Keratinocyte (primary cell): Measurements from ENCODE around the gene ZNF831. TPM values are rescaled to one million over a fixed set of nuclear protein-coding genes. Genes with fewer than 3 reads are reported as not detected.

ENCODE experiments used
- DNase-seq: peaks from one replicate; pipeline ENCODE4 v3.0.0-alpha.2; 2011; ENCODE audit warnings: low read depth, missing footprints, low spot score
- FAIRE-seq: peaks from 2 replicates; lab custom pipeline; 2011; peaks lifted over from hg19 to GRCh38; lab: Jason Lieb, UNC
- H2AFZ ChIP-seq: 2 replicates; pipeline ENCODE4 v1.6.0; 2012; ENCODE audit warnings: low read length, control low read depth, inconsistent platforms; ENCODE audit not compliant: control insufficient read depth
- H3K27ac ChIP-seq: 2 replicates; pipeline ENCODE4 v1.5.1; 2011; ENCODE audit warnings: low read length; ENCODE audit not compliant: control insufficient read depth, insufficient read depth
- H3K27me3 ChIP-seq: 3 replicates; pipeline ENCODE4 v1.6.0; 2011; ENCODE audit warnings: low read length; ENCODE audit not compliant: control insufficient read depth, insufficient read depth; ENCODE audit errors: extremely low read depth
- H3K36me3 ChIP-seq, 2 experiments: 2 replicates in 1 of 2; 3 replicates in 1 of 2; pipeline ENCODE4 v1.5.1; 2011; ENCODE audit warnings: low read length in 2 of 2, mild to moderate bottlenecking in 1 of 2; ENCODE audit not compliant: control insufficient read depth in 2 of 2, insufficient read depth in 2 of 2; ENCODE audit errors: extremely low read depth in 1 of 2
- H3K4me1 ChIP-seq: 3 replicates; pipeline ENCODE4 v1.5.1; 2011; ENCODE audit warnings: low read length; ENCODE audit not compliant: control insufficient read depth, insufficient read depth; ENCODE audit errors: extremely low read depth
- H3K4me2 ChIP-seq: 3 replicates; pipeline ENCODE4 v1.6.0; 2011; ENCODE audit warnings: low read depth, low read length; ENCODE audit not compliant: control insufficient read depth, insufficient read depth; ENCODE audit errors: extremely low read depth
- H3K4me3 ChIP-seq, 3 experiments: fragments of 200-600 bp in 1 of 3; sonication (generic) in 1 of 3; 2 replicates in 2 of 3; 3 replicates in 1 of 3; pipeline ENCODE4 v1.5.1; 2011 to 2016; ENCODE audit warnings: low read length in 3 of 3, mild to moderate bottlenecking in 3 of 3, control low read depth in 2 of 3, inconsistent platforms in 1 of 3, low read depth in 1 of 3, mixed read lengths in 1 of 3, mixed run types in 1 of 3, moderate library complexity in 1 of 3; ENCODE audit not compliant: control insufficient read depth in 2 of 3, insufficient read depth in 2 of 3; ENCODE audit errors: extremely low read depth in 1 of 3
- H3K79me2 ChIP-seq: 2 replicates; pipeline ENCODE4 v1.6.0; 2012; ENCODE audit warnings: low read length; ENCODE audit not compliant: control insufficient read depth, insufficient read depth
- H3K9ac ChIP-seq: 3 replicates; pipeline ENCODE4 v1.6.0; 2011; ENCODE audit warnings: low read length; ENCODE audit not compliant: control insufficient read depth, insufficient read depth; ENCODE audit errors: extremely low read depth
- H3K9me1 ChIP-seq: 3 replicates; pipeline ENCODE4 v1.6.0; 2011; ENCODE audit warnings: low read length; ENCODE audit not compliant: control insufficient read depth, insufficient read depth; ENCODE audit errors: extremely low read depth
- H3K9me3 ChIP-seq: 2 replicates; pipeline ENCODE4 v1.5.1; 2012; ENCODE audit warnings: low read depth, low read length; ENCODE audit not compliant: control insufficient read depth
- H4K20me1 ChIP-seq: 3 replicates; pipeline ENCODE4 v1.6.0; 2011; ENCODE audit warnings: low read length; ENCODE audit not compliant: control insufficient read depth, insufficient read depth; ENCODE audit errors: extremely low read depth
- EZH2 ChIP-seq: IDR thresholded peaks from one replicate; pipeline ENCODE4 v1.6.1; 2012; ENCODE audit warnings: inconsistent platforms, mild to moderate bottlenecking, low read length, moderate library complexity
- dilution Hi-C: fragments of 300-500 bp; cut with MboI; formaldehyde crosslinking; loops from one replicate; pipeline ENCODE4 v1.7.0; 2020; ENCODE audit warnings: low sequenced_read_pairs; ENCODE audit not compliant: extremely low pct_ligation_motif_present
- polyA plus RNA-seq, 5 experiments: library from polyadenylated mRNA; depleted of rRNA in 3 of 5; stranded (reverse) in 3 of 5; stranded (forward) in 1 of 5; unstranded in 1 of 5; fragments of >200 nt; gene quantifications; 1 replicate in 1 of 5; 2 replicates in 3 of 5; 3 replicates in 1 of 5; pipeline versions ENCODE4 v1.2.1 to v1.2.3, GENCODE V29; 2011 to 2012; ENCODE audit warnings: missing spikeins in 2 of 5, low read depth in 1 of 5, low replicate concordance in 1 of 5
- TF ChIP-seq, protein P1 (sequence below), 3 experiments: IDR thresholded peaks in 1 of 3; conservative IDR thresholded peaks in 1 of 3; optimal IDR thresholded peaks in 1 of 3; 2 replicates in 2 of 3; 3 replicates in 1 of 3; pipeline versions ENCODE3 to v1.5.1; 2011; ENCODE audit warnings: low read length in 3 of 3, mild to moderate bottlenecking in 3 of 3, moderate library complexity in 2 of 3, control low read depth in 1 of 3, inconsistent platforms in 1 of 3; ENCODE audit not compliant: insufficient read depth in 2 of 3; ENCODE audit errors: extremely low read depth in 1 of 3

Gene ZNF831
- polyA plus RNA-seq, 1 donor (not counting 4 experiments of a cell fraction or from before 2014, with no cell fraction given), result not detected

DNA sequence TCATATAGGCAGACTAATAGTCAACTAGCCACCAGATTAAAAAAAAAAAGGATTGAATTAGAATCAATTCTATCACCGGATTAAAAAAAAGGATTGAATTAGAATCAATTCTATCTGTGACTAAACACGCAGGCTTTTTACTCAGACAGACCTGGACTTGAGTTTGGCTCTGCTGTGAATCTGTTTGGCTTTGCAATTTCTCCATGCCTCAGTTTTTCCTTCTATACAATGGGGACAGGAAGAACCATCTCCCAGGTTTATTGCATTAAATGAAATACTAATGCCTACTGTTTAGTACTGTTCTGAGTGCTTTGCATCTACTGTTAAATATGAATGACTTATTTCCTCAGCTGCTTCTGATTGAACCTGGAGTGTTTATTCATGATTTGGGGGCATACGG, 106.8 kb downstream of the ZNF831 start:
- H3K79me2 ChIP-seq, result no peaks in the 10 kb centered on the region
- H3K4me1 ChIP-seq, result no peaks in the 10 kb centered on the region
- H3K27ac ChIP-seq, result no peak overlapping the region
- H3K9ac ChIP-seq, result no peak overlapping the region
- no peaks in the 10 kb centered on the region for H3K9me1 ChIP-seq
- H2AFZ ChIP-seq, result no peak overlapping the region
- H3K36me3 ChIP-seq, result no peaks in the 10 kb centered on the region
- no peak for DNase-seq
- no peak overlapping the region for H3K4me3 ChIP-seq
- no peaks in the 10 kb centered on the region for H4K20me1 ChIP-seq
- dilution Hi-C loops, result no loop called here
- no peak overlapping the region for H3K4me2 ChIP-seq
- no peak for FAIRE-seq
- no peak for TF ChIP-seq EZH2
- TF ChIP-seq, protein P1, sequence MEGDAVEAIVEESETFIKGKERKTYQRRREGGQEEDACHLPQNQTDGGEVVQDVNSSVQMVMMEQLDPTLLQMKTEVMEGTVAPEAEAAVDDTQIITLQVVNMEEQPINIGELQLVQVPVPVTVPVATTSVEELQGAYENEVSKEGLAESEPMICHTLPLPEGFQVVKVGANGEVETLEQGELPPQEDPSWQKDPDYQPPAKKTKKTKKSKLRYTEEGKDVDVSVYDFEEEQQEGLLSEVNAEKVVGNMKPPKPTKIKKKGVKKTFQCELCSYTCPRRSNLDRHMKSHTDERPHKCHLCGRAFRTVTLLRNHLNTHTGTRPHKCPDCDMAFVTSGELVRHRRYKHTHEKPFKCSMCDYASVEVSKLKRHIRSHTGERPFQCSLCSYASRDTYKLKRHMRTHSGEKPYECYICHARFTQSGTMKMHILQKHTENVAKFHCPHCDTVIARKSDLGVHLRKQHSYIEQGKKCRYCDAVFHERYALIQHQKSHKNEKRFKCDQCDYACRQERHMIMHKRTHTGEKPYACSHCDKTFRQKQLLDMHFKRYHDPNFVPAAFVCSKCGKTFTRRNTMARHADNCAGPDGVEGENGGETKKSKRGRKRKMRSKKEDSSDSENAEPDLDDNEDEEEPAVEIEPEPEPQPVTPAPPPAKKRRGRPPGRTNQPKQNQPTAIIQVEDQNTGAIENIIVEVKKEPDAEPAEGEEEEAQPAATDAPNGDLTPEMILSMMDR (optimal IDR thresholded peaks at IDR 0.05 in 1 of 3, IDR thresholded peaks at IDR 0.05 in 1 of 3, conservative IDR thresholded peaks at IDR 0.05 in 1 of 3; ENCODE audit: extremely low read depth in 1 of 3, insufficient read depth in 2 of 3, low read length in 3 of 3), result no peak
- no peaks in the 10 kb centered on the region for H3K9me3 ChIP-seq
- H3K27me3 ChIP-seq, result no peaks in the 10 kb centered on the region

DNA sequence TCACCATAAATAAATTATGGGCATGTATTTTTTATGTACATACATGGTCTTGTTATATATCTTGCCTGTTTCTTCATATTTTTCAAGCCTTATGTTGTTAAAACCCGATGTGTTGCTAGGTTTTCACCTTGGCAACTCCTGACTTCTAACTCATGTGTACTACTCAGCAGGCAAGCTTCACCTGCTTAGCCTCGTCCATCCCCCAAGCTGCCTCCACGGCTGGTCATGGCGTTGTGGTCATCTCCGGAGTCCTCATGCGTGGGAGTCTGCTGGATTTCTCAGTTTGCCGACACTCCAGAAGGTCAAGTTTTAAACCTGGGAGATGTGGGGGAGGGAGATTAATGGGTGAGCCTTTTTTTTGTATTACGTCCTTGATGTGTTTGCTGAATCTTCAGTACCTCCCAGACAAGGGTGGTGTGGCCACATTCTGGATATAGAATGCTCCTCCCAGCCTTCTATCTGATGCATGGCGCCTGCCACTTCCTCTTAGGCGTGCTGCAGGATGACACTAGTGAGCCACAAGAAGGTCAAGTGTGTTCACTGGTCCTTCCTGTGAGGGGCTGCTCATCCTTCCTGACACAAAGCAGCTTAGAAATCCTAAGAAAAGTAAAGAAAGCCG, 110.2 kb downstream of the ZNF831 start:
- dilution Hi-C loops, result no loop called here
- FAIRE-seq (no peak), DNase-seq (no peak)
- Histone ChIP-seq H2AFZ (no peak overlapping the region), H3K4me3 (no peak overlapping the region), H3K36me3 (no peaks in the 10 kb centered on the region), H3K79me2 (no peaks in the 10 kb centered on the region), H3K9me1 (no peaks in the 10 kb centered on the region), H3K9me3 (no peaks in the 10 kb centered on the region), H3K27me3 (no peaks in the 10 kb centered on the region), H4K20me1 (no peaks in the 10 kb centered on the region), H3K4me2 (no peak overlapping the region), H3K27ac (no peak overlapping the region), H3K4me1 (no peaks in the 10 kb centered on the region), H3K9ac (no peak overlapping the region)
- TF ChIP-seq EZH2, result no peak
- TF ChIP-seq, protein P1 (optimal IDR thresholded peaks at IDR 0.05 in 1 of 3, IDR thresholded peaks at IDR 0.05 in 1 of 3, conservative IDR thresholded peaks at IDR 0.05 in 1 of 3; ENCODE audit: extremely low read depth in 1 of 3, insufficient read depth in 2 of 3, low read length in 3 of 3), result no peak
